Right atrium auricular region (tissue), 2 donors: ENCODE data around the gene UMAD1. TPM values are rescaled to one million over a fixed set of nuclear protein-coding genes. Genes with fewer than 3 reads are reported as not detected.

Source experiments
- DNase-seq: peaks from one replicate; pipeline ENCODE4 v3.0.0-alpha.2; 2019; ENCODE audit warnings: low spot score
- H3K27ac ChIP-seq, 2 donors: fragments of 200-600 bp; sonication (generic); 1 replicate in 1 of 2; 2 replicates in 1 of 2; pipeline ENCODE4 v1.5.1; 2016 to 2019
- H3K27me3 ChIP-seq, 2 donors: fragments of 200-600 bp; sonication (generic); one replicate each; pipeline versions ENCODE4 v1.5.1 to v1.6.0; 2017 to 2019
- H3K36me3 ChIP-seq: fragments of 200-600 bp; sonication (generic); one replicate; pipeline ENCODE4 v1.5.1; 2016
- H3K4me1 ChIP-seq, 2 donors: fragments of 200-600 bp; sonication (generic); one replicate each; pipeline versions ENCODE4 v1.5.1 to v1.6.0; 2017 to 2019
- H3K4me3 ChIP-seq, 2 donors: fragments of 200-600 bp; sonication (generic); 1 replicate in 1 of 2; 2 replicates in 1 of 2; pipeline ENCODE4 v1.5.1; 2017 to 2019; ENCODE audit warnings: mild to moderate bottlenecking in 1 of 2, moderate library complexity in 1 of 2
- H3K9me3 ChIP-seq, 2 donors: fragments of 200-600 bp; sonication (generic); one replicate each; pipeline ENCODE4 v1.5.1; 2019
- CTCF ChIP-seq, 2 donors: fragments of 200-600 bp; sonication (generic); IDR thresholded peaks; one replicate each; pipeline ENCODE4 v1.5.1; 2019; ENCODE audit warnings: antibody characterized with exemption in 2 of 2
- total RNA-seq, 2 donors: library from RNA; depleted of rRNA; stranded (reverse); fragments of >200 nt; gene quantifications; one replicate each; pipeline ENCODE4 v1.1.0, GENCODE V29; 2016

Gene UMAD1
- total RNA-seq, 2 donors from 2014 or later = 9.2 to 17.7 TPM

- Histone ChIP-seq H3K27me3 (no peaks in the 10 kb centered on the region), H3K27ac (no peak overlapping the region), H3K36me3 (no peaks in the 10 kb centered on the region), H3K4me1 (no peaks in the 10 kb centered on the region), H3K4me3 (no peak overlapping the region), H3K9me3 (no peaks in the 10 kb centered on the region)
- TF ChIP-seq CTCF (IDR thresholded peaks at IDR 0.05) = no peak
- DNase-seq = no peak
Observed at GRCh38 chr7:7713730-7714129, 73.2 kb downstream of the UMAD1 start.

GRCh38 chr7:7718492-7718891 lies 77.9 kb downstream of the UMAD1 start, which contains the start of gene RPA3:
Gene RPA3, minus strand, starts transcription at chr7:7718607. Its CDS starts 78,189 bp downstream, at chr7:7640418.
- no peak for TF ChIP-seq CTCF (IDR thresholded peaks at IDR 0.05)
- Histone ChIP-seq H3K27me3 (no peaks in the 10 kb centered on the region), H3K27ac (no peak within 1 kb of the TSS), H3K36me3 (no peaks in the 10 kb centered on the region), H3K4me1 (no peaks in the 10 kb centered on the region), H3K4me3 (no peak within 1 kb of the TSS), H3K9me3 (no peaks in the 10 kb centered on the region)
- no peak for DNase-seq

GRCh38 chr7:7719236-7719635 lies 78.7 kb downstream of the UMAD1 start:
- Histone ChIP-seq H3K4me3 (no peak overlapping the region), H3K9me3 (no peaks in the 10 kb centered on the region), H3K27me3 (no peaks in the 10 kb centered on the region), H3K27ac (no peak overlapping the region), H3K4me1 (no peaks in the 10 kb centered on the region), H3K36me3 (no peaks in the 10 kb centered on the region)
- TF ChIP-seq CTCF (IDR thresholded peaks at IDR 0.05) = no peak
- no peak for DNase-seq

- H3K9me3 ChIP-seq = no peaks in the 10 kb centered on the region
- no peak for TF ChIP-seq CTCF (IDR thresholded peaks at IDR 0.05)
- DNase-seq = no peak
- H3K4me1 ChIP-seq = peaks cover 0 to 3% of the 10 kb centered on the region in 2 donors
- no peaks in the 10 kb centered on the region for H3K36me3 ChIP-seq
- H3K27me3 ChIP-seq = no peaks in the 10 kb centered on the region
- no peak overlapping the region for H3K27ac ChIP-seq
- no peak overlapping the region for H3K4me3 ChIP-seq
Observed at GRCh38 chr7:7720193-7720592, 79.6 kb downstream of the UMAD1 start.

- H3K9me3 ChIP-seq = no peaks in the 10 kb centered on the region
- H3K27ac ChIP-seq = no peak overlapping the region
- peaks cover 0 to 10% of the 10 kb centered on the region in 2 donors for H3K4me1 ChIP-seq
- DNase-seq = no peak
- H3K27me3 ChIP-seq = no peaks in the 10 kb centered on the region
- TF ChIP-seq CTCF (IDR thresholded peaks at IDR 0.05) = no peak
- no peak overlapping the region for H3K4me3 ChIP-seq
- H3K36me3 ChIP-seq = no peaks in the 10 kb centered on the region
Observed at GRCh38 chr7:7720750-7721621, 80.4 kb downstream of the UMAD1 start.
